GM21515 (cell line): Measurements from ENCODE around the gene SPAG7.

Experiments
- ATAC-seq: cut with Tn5 transposase; IDR thresholded peaks from one replicate; pipeline ENCODE4 v1.9.1; 2021; ENCODE audit not compliant: unreplicated experiment

SPAG7 gene

GRCh38 chr17:4950075-4950745 lies 17.4 kb downstream of the SPAG7 start:
- no peak for ATAC-seq

DNA sequence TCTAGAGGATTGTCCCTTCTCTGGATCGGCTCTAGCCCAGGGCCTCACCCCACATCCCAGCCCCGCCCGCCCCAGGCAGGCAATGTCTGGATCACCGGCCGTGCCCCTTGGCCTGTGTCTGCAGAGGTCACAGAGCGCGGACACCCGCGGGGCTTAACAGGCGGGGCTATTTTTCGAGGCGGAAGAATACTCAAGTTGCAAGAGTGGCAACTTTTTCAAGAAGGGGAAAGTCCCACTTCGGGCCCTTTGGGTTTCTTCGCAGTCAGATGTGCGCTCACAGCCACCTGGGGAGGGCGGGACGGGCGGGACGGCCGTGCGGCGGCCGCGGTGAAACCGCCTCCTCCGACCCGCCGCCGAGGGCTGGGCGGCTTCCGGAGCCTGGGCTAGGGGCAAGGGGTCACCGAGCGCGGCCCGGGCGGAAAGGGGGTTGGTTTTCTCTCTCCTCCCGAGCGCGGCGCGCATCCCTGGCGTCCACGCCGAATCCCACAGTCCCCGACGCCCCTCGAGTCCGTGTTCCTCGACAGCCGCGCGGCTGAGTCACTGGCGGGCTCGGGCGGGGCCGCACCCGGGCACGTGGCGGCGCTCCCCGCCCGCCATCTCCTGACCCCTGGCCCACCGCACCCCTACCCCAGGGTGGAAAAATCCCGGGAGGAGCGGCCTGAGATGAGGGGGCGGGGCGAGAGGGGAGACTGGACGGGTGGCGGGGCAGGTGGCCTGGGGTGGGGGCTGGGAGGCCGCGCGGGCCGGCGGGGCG lies 18.1 kb downstream of the SPAG7 start:
- ATAC-seq: peak; percentile 29

- ATAC-seq: peak; percentile 28
Observed at GRCh38 chr17:4948931-4949320, 18.7 kb downstream of the SPAG7 start.

DNA sequence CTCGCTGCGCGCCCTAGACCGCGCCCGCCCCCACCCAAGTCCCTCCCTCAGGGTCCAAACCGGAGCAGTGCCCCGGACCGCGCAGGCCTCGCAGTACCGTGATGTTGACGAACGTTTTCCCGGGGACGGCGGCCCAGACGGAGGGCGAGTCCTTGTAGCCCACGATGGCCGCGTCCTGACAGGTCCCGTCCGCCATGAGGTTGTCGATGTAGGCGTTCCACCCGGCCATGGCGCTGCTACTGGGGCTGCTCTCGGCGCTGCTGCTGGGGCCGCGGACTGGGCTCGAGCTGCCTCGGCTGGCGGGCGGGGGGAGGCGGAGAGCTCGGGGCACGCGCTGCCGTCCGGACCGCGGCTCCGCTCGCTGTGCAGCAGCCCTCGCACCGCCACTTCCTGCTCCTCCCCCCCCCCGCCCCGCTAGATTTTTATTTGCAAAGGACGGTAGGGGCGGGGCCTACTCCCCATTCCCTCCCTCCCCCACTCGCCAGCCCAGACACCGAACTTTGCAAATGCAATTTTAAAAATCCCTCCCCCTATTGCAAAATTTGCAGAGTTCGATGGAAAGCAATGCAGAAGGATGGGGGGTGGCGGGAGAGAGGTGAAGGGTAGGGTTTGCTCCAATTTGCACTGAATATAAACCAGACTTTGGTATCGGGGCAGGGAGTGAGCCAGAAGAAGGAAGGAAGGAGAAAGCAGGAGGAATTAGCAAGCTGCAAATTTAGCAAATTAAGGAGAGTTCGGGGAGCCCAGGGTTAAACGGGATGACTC lies 19.3 kb downstream of the SPAG7 start, which contains the start of gene PFN1:
PFN1 (minus strand) TSS at position 365 of the 765 bp plus-strand sequence; CDS start at position 229, 136 bp downstream.
- ATAC-seq: no peak

GRCh38 chr17:4947411-4948165 lies 20.0 kb downstream of the SPAG7 start:
- no peak for ATAC-seq

DNA sequence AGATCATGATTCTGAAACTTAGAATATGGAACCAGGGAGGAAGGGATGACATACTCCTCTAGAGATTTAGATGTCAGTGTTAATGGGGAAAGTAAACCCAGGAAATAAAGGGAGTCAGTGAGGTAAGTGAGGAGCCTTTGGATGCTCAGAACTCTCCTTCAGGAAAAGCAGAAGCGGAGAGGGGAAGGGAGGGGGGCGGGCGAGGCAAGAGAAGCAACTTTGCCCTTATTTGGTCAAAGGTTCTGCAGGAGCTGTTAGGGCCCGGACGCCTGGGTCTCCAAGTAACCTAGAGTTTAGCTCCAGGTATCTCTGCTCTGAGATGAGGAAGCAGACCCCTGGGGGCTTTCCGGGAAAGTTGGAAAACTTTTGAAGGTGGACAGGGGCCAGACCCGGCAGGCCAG lies 20.6 kb downstream of the SPAG7 start:
- ATAC-seq: no peak

DNA sequence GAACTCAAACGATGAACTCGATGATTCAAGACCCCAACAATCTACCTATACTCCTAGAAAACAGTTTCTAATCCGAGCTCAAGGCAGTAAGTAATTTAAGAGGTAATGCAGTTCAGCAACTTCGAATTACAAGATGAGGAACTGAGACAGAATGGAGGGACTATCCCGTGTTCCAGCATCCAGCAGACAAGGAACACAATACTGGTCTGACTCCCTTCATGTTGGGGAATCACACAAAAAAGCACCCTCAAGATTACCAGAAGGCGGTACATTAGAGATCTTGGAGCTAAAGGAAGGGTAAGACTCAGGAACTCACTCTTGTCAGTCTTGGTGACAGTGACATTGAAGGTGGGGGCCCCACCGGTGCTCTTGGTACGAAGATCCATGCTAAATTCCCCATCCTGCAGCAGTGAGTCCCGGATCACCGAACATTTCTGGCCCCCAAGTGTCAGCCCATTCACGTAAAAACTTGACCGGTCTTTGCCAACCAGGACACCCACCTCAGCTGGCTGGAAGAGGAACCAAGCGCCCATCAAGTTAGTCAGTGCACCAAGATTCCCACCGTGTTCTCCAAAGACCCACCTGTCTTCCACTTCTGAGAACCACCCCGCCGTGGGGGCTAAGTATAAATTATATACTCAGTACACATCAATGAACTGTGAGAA lies 21.2 kb downstream of the SPAG7 start:
- no peak for ATAC-seq

DNA sequence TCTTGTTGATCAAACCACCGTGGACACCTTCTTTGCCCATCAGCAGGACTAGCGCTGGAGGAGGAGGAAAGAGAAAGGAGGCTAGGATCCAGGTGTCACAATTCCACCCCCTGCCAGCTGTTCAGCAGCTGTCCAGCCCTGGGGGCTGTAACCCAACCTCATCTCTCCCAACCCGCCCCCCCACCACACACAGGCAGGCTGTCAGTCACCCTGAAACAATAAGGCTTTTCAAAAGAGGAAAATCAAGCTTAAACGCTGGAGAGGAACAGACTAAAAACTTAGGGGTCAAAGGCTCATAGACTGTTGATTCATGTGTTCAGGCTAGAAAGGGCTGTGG lies 21.7 kb downstream of the SPAG7 start:
- no peak for ATAC-seq

DNA sequence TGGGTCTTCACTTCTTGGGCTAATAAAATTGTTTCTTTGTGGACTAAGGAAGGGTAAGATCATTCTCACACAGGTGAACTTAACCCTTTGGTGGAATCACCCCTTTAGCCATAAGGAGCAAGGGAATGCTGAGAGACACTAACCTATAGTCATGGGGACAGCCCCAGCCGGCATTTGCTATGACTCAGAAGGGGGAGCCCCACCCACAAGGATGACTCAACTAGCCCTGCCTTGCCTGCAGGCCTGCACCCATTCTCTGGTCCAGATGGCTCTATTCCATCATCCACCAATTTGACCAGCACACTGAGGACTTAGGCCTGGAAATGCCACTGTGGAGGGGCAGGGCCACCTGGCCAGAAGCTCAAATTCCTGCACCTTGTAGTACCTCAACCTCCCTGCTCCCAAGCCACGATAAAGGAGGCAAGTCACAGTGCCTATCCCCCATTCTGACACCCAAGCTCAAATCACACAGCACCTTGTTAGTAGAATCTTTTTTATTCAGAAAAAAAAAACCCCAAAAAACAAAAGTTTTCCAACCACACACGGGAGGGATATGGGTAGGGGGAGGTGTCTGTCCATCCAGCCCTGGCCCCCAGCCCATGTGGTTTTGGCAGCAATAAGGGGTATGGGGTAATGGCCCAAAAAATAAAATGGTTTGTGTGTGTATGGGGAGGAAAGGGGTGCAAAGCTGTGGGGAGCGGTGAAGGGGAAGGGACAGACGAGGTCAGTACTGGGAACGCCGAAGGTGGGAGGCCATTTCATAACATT lies 22.3 kb downstream of the SPAG7 start:
- no peak for ATAC-seq

GRCh38 chr17:4944554-4945175 lies 23.0 kb downstream of the SPAG7 start:
- ATAC-seq: no peak

DNA sequence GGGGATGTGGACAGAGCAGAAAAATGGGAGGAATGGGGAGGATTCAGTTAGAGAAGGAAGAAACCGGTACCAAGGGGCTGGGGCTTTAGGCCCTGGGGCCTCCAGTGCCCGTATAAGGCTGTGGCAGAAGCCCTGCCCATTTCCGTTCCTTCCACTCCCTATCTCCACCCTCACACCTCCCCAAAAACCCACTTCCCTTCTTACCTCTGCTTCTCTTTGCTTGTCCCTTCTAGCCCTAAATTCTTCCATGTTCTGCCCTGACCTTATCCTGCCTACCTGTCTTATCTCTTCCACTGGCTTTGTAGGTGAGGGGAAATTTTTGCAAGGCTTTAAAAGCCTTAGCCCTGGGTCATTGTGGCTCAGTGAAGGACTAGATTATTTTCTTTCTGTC lies 23.5 kb downstream of the SPAG7 start:
- ATAC-seq: no peak

DNA sequence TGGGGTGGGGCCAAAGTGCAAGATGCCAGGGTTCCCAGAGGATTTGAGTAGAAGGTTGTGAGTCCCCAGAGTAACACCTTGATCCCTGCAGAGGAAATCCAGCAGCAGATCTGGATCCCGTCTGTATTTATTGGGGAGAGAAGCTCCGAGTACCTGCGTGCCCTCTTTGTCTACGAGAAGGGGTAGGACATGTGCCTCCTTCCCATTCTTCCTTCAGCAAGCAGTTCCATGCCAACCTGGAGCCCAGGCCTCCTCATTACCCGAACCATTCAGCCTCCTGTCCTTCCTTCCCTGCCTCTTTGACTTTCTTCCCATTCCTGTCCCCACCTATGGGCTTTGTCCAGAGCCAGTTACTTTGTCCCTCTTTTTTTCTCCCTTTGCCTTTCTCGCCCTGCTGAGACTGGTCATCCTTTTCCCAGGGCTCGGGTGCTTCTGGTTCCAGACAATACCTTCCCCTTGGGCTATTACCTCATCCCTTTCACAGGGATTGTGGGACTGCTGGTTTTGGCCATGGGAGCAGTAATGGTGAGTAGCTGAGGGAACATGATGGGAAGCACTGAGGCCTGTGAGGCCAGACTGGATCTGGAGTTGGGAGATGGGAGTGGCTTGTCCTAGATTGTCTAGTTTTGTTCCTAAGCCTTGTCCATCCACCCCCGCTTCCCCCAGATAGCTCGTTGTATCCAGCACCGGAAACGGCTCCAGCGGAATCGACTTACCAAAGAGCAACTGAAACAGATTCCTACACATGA lies 24.7 kb downstream of the SPAG7 start:
- no peak for ATAC-seq

DNA sequence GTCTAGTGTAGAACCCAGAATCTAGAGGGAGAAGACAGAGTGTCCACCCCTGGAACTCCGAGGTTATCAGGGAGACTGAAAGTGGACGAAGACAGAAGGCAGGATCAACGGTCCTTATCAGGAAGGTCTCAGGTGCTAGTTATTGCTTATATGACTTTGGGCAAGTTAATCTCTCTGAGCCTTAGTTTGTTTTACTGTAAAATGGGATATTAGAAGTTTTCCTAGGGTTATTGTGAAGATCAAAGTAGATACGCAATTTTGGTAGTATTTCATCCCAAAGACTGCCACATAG lies 26.4 kb downstream of the SPAG7 start:
- no peak for ATAC-seq

DNA sequence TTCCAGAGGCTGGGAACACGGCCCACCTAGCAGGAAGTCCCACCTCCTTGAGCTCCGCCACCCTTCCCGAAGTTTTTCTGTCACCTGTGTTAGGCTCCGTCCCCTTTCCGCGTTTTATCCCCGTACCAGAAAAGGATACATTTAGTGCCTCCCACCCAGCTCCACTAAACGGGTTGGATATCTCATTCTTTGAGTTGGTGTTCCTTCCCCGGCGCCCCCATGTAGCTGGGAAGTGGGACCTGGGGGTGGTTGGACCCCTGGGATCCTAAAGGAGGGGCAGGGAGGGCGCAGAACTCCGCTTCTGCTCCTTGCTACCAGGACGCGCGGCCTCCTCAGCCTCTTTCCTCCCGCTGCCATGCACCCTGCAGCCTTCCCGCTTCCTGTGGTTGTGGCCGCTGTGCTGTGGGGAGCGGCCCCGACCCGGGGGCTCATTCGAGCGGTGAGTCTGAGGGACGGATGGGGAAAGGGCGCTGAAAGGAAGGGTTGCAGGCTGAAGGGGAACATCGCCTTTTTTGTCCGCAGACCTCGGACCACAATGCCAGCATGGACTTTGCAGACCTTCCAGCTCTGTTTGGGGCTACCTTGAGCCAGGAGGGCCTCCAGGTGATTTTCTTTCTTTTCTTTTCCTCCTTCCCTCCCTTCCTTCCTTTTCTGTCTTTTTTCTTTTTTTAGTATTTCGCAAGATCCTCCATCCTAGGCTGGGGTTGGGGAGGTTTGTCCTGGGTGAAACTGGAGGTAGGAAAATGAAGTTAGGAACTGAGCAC lies 26.9 kb downstream of the SPAG7 start:
- ATAC-seq: no peak

- peak; percentile 67 for ATAC-seq
Observed at GRCh38 chr17:4939796-4940554, 27.6 kb downstream of the SPAG7 start, which contains the start of the genes RNF167 and SLC25A11. TSS of gene RNF167 (plus strand) at chr17:4940268. CDS start at chr17:4940910, 642 bp downstream. TSS of gene SLC25A11 (minus strand) at chr17:4940046. CDS start at chr17:4939910, 136 bp downstream.

- no peak for ATAC-seq
Observed at GRCh38 chr17:4939546-4939795, 28.1 kb downstream of the SPAG7 start.

DNA sequence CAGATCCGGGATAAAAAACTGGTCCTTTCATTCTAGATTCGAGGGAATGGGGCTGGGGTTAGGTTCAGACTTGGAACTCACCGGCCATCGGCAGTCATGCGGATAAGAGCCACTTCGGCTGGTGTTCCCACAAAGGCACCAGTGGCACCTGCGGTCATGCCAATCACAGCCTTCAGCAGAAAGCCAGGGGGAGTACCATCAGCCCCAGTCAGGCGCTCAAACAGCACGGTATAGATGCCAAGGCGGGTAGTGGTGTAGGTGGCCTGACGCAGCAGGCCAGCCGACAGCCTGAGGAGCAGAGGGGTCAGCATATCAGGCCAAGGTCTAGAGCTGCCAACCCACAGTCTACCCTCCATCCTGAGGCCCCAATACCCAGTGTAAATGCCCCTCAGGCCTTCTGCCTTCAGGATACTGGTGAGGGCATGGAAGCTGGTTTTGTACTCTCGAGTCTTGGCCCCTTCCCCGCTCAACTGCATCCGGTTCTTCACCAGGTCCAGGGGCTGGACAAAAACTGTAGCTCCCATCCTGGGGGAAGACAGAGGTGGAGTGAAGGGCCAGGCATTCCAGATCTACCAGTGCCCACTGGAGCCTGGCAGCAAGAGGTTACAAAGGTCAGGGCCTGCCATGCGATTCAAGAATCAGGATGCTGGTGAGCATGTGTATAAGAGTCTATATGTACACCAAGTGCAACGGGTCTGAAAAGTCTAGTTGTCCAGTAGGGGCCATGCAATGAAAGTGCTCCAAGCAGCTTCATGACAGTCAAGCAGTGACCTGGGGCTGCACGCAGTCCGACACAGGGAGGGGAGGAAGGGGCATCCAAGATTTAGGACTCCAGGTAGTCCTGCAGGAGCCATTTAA lies 28.7 kb downstream of the SPAG7 start:
- no peak for ATAC-seq
